ENCODE measurements around the gene SWAP70.

Gene SWAP70

DNA sequence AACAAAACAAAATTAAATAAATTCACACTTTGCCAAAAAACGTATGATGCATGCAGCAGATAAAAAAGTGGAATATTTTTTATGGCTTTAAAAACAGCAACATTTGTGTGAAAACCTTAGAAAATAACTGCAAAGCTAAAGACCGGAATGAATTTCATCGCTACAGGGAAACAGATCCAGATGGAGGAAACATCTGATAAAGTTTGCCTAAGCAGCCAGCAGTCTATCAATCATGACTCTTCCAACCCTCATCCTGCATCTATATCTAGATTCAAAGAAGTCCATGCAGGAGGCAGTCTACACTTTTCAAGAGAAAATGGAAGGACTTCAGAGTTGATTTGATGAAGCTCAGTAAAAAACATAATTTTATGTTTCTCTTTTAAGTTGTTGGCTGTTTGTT is 126.8 kb downstream of the SWAP70 start:
- TF ChIP-seq, protein P1, sequence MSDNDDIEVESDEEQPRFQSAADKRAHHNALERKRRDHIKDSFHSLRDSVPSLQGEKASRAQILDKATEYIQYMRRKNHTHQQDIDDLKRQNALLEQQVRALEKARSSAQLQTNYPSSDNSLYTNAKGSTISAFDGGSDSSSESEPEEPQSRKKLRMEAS (IDR thresholded peaks at IDR 0.05) = no peak
- TF ChIP-seq ZBTB7A (IDR thresholded peaks at IDR 0.05; ENCODE audit: low read depth) (no peak), TCF12 (IDR thresholded peaks at IDR 0.05; ENCODE audit: low read depth) (no peak), CEBPB (IDR thresholded peaks at IDR 0.05) (no peak), TEAD4 (IDR thresholded peaks at IDR 0.05) (no peak), TAF1 (IDR thresholded peaks at IDR 0.05; ENCODE audit: low read depth) (no peak), NFIC (IDR thresholded peaks at IDR 0.05) (no peak), YY1 (IDR thresholded peaks at IDR 0.05; ENCODE audit: low read depth) (no peak), CREB1 (IDR thresholded peaks at IDR 0.05; ENCODE audit: low read depth) (no peak), EP300 (IDR thresholded peaks at IDR 0.05; ENCODE audit: borderline replicate concordance) (no peak)
- TF ChIP-seq, protein P2, sequence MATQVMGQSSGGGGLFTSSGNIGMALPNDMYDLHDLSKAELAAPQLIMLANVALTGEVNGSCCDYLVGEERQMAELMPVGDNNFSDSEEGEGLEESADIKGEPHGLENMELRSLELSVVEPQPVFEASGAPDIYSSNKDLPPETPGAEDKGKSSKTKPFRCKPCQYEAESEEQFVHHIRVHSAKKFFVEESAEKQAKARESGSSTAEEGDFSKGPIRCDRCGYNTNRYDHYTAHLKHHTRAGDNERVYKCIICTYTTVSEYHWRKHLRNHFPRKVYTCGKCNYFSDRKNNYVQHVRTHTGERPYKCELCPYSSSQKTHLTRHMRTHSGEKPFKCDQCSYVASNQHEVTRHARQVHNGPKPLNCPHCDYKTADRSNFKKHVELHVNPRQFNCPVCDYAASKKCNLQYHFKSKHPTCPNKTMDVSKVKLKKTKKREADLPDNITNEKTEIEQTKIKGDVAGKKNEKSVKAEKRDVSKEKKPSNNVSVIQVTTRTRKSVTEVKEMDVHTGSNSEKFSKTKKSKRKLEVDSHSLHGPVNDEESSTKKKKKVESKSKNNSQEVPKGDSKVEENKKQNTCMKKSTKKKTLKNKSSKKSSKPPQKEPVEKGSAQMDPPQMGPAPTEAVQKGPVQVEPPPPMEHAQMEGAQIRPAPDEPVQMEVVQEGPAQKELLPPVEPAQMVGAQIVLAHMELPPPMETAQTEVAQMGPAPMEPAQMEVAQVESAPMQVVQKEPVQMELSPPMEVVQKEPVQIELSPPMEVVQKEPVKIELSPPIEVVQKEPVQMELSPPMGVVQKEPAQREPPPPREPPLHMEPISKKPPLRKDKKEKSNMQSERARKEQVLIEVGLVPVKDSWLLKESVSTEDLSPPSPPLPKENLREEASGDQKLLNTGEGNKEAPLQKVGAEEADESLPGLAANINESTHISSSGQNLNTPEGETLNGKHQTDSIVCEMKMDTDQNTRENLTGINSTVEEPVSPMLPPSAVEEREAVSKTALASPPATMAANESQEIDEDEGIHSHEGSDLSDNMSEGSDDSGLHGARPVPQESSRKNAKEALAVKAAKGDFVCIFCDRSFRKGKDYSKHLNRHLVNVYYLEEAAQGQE (IDR thresholded peaks at IDR 0.05; ENCODE audit: low read depth) = no peak

DNA sequence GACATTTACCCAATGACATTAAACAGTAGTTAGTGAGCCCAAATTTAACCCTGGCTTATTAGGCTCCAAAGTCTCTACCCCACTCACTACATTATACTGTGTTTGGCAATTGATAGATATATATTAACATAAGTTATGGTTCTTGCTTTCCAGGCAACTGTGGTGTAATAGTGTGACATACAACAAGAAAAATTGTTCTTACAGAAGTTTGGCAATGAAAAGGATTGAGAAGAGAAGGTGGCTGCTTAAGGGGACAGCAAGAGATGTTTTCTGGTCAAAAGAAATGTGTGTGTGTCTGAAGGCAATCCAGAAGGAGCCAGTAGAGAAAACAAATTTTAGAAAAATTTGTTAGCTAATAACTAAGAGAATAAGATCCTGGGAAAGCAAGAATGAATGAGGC is 132.4 kb downstream of the SWAP70 start:
- no peak for TF ChIP-seq RAD21 (IDR thresholded peaks at IDR 0.05; ENCODE audit: low read depth)
- no peak for TF ChIP-seq TAF1 (IDR thresholded peaks at IDR 0.05; ENCODE audit: low read depth)
- no peak for TF ChIP-seq TEAD4 (IDR thresholded peaks at IDR 0.05)
- no peak for TF ChIP-seq TCF12 (IDR thresholded peaks at IDR 0.05; ENCODE audit: low read depth)
- TF ChIP-seq, protein P1 (IDR thresholded peaks at IDR 0.05) = no peak
- TF ChIP-seq YY1 (IDR thresholded peaks at IDR 0.05; ENCODE audit: low read depth) = no peak
- no peak for TF ChIP-seq EP300 (IDR thresholded peaks at IDR 0.05; ENCODE audit: borderline replicate concordance)
- TF ChIP-seq ZBTB7A (IDR thresholded peaks at IDR 0.05; ENCODE audit: low read depth) = no peak
- TF ChIP-seq EGR1 (IDR thresholded peaks at IDR 0.05) = no peak
- TF ChIP-seq CEBPB (IDR thresholded peaks at IDR 0.05) = no peak
- TF ChIP-seq CREB1 (IDR thresholded peaks at IDR 0.05; ENCODE audit: low read depth) = no peak
- TF ChIP-seq, protein P3, sequence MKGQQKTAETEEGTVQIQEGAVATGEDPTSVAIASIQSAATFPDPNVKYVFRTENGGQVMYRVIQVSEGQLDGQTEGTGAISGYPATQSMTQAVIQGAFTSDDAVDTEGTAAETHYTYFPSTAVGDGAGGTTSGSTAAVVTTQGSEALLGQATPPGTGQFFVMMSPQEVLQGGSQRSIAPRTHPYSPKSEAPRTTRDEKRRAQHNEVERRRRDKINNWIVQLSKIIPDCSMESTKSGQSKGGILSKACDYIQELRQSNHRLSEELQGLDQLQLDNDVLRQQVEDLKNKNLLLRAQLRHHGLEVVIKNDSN (IDR thresholded peaks at IDR 0.05) = no peak
- no peak for TF ChIP-seq NFIC (IDR thresholded peaks at IDR 0.05)
- no peak for TF ChIP-seq FOXM1 (IDR thresholded peaks at IDR 0.05; ENCODE audit: borderline replicate concordance, low read depth)
- TF ChIP-seq, protein P2 (IDR thresholded peaks at IDR 0.05; ENCODE audit: low read depth) = no peak

DNA sequence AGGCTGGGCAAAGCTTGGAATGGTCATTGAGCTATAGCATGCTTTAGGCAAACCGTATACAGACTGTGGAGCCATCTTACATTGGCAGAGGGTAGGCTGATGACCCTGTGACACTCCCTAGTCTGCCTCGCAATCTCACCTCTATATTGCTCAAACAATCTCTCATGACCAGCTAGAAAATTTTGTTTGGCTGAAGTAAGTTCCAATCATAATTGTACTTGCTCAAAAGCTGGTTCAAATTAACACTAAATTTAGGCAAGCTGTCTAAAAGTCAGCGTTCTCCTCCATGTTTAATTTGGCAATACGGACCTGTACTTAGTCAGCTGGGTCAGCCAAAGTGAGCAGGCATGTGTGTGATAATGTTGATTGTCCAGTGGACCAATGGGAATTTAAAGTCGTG is 133.0 kb downstream of the SWAP70 start:
- TF ChIP-seq, protein P3 (IDR thresholded peaks at IDR 0.05) = no peak
- TF ChIP-seq CREB1 (IDR thresholded peaks at IDR 0.05; ENCODE audit: low read depth) (no peak), RAD21 (IDR thresholded peaks at IDR 0.05; ENCODE audit: low read depth) (no peak), TEAD4 (IDR thresholded peaks at IDR 0.05) (no peak), ZBTB7A (IDR thresholded peaks at IDR 0.05; ENCODE audit: low read depth) (no peak), EGR1 (IDR thresholded peaks at IDR 0.05) (no peak), NFIC (IDR thresholded peaks at IDR 0.05) (no peak), CEBPB (IDR thresholded peaks at IDR 0.05) (no peak), YY1 (IDR thresholded peaks at IDR 0.05; ENCODE audit: low read depth) (no peak)
- TF ChIP-seq, protein P1 (IDR thresholded peaks at IDR 0.05) = no peak

DNA sequence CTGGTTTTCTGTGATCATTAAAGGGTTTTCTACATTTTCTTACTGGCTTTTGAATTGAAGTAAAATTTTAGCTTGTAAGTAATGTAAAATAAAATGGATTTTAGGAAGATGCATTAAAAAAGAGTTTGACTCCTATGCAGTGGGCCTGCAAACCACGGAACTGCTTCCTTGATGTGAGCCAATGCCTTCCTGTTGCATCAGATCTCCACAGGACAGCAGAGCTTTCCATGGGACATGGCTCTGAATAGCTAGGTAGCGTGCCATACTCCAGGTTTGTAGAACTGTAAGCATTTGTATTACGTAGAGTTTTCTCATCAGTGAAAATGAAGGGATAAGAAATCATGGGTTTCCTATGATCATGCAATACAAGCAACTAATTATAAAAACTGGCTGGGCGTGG is 133.4 kb downstream of the SWAP70 start:
- no peak for TF ChIP-seq RAD21 (IDR thresholded peaks at IDR 0.05; ENCODE audit: low read depth)
- no peak for TF ChIP-seq YY1 (IDR thresholded peaks at IDR 0.05; ENCODE audit: low read depth)
- no peak for TF ChIP-seq TCF12 (IDR thresholded peaks at IDR 0.05; ENCODE audit: low read depth)
- TF ChIP-seq ZBTB7A (IDR thresholded peaks at IDR 0.05; ENCODE audit: low read depth) = no peak
- TF ChIP-seq CEBPB (IDR thresholded peaks at IDR 0.05) = no peak
- no peak for TF ChIP-seq NFIC (IDR thresholded peaks at IDR 0.05)
- TF ChIP-seq, protein P1 (IDR thresholded peaks at IDR 0.05) = no peak
- TF ChIP-seq, protein P2 (IDR thresholded peaks at IDR 0.05; ENCODE audit: low read depth) = no peak
- TF ChIP-seq TEAD4 (IDR thresholded peaks at IDR 0.05) = no peak
- no peak for TF ChIP-seq EP300 (IDR thresholded peaks at IDR 0.05; ENCODE audit: borderline replicate concordance)
- no peak for TF ChIP-seq TAF1 (IDR thresholded peaks at IDR 0.05; ENCODE audit: low read depth)
- TF ChIP-seq FOXM1 (IDR thresholded peaks at IDR 0.05; ENCODE audit: borderline replicate concordance, low read depth) = no peak
- no peak for TF ChIP-seq EGR1 (IDR thresholded peaks at IDR 0.05)
- TF ChIP-seq, protein P3 (IDR thresholded peaks at IDR 0.05) = no peak
- TF ChIP-seq CREB1 (IDR thresholded peaks at IDR 0.05; ENCODE audit: low read depth) = no peak

Measured in Ishikawa (cell line).